ENCODE measurements around the gene ANKRD39. TPM values are rescaled to one million over a fixed set of nuclear protein-coding genes. Genes with fewer than 3 reads are reported as not detected.

Gene ANKRD39
- total and polyA plus RNA-seq, 9 of the 15 experiments (the other 6 are each of a cell fraction or from before 2014, with no cell fraction given): 8.2 to 33.1 (median 23.8) TPM

GRCh38 chr2:96869822-96870625, 12.2 kb upstream of the ANKRD39 start, which contains the start of gene SEMA4C (continued):
- TF ChIP-seq MGA (IDR thresholded peaks at IDR 0.05) (no peak), ZNF263 (CRISPR knock-in tag; IDR thresholded peaks at IDR 0.05; ENCODE audit: borderline replicate concordance) (no peak), CEBPZ (IDR thresholded peaks at IDR 0.05; ENCODE audit: borderline replicate concordance, low read depth, low read length) (no peak), ZFP91 (CRISPR knock-in tag; IDR thresholded peaks at IDR 0.05) (no peak), MCM7 (IDR thresholded peaks at IDR 0.05) (no peak), NCOA2 (IDR thresholded peaks at IDR 0.05; ENCODE audit: partially characterized antibody in 2 of 2) (no peak), HOXB6 (CRISPR knock-in tag; IDR thresholded peaks at IDR 0.05; ENCODE audit: borderline replicate concordance) (no peak), GTF2A2 (tag; IDR thresholded peaks at IDR 0.05) (no peak), E2F3 (CRISPR knock-in tag; IDR thresholded peaks at IDR 0.05) (no peak), CBFB (CRISPR knock-in tag; IDR thresholded peaks at IDR 0.05) (no peak), ZNF133 (CRISPR knock-in tag; IDR thresholded peaks at IDR 0.05) (no peak)

Data from K562 (cell line).